Fibroblast of gingiva (primary cell): ENCODE results near the gene PLS3.
"Not testable (repeated sequence)": the region's sequence is repeated elsewhere in the genome, so short reads cannot be mapped to it uniquely, and the experiment has no call there.

ENCODE experiments used
- DNase-seq: peaks from one replicate; pipeline ENCODE4 v3.0.0-alpha.2; 2011; ENCODE audit warnings: low read depth

Gene PLS3

DNA sequence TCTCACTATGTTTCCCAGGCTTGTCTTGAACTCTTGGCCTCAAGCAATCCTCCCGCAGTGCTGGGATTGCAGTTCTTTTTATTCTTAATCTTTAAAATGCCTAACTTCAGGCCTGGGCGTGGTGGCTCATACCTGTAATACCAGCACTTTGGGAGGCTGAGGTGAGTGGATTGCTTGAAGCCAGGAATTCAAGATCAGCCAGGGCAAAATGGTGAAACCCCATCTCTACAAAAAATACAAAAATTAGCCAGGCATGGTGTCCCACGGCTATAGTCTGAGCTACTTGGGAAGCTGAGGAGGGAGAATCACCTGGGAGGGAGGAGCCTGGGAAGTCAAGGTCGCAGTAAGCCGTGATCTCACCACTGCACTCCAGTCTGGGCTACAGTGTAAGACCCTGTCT, 45.9 kb downstream of the PLS3 start:
- no peak for DNase-seq

DNA sequence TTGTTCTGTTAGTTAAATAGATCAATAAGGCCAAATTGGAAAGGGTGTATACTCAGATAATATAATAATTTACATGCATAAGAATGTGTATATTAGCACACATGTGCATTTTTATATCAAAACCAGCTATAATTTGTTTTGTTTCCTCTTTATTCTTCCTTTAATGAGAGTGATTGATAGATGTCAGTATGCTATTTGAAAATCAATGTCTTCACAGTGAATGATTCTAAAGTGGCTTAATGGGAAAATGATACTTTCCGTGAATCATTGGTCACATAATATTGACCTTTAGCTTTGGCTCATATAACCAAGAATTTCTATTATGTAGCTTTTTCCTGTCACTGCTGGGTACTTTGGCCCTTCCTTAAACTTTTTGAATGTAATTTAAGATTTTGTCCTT, 48.6 kb downstream of the PLS3 start:
- no peak for DNase-seq

DNA sequence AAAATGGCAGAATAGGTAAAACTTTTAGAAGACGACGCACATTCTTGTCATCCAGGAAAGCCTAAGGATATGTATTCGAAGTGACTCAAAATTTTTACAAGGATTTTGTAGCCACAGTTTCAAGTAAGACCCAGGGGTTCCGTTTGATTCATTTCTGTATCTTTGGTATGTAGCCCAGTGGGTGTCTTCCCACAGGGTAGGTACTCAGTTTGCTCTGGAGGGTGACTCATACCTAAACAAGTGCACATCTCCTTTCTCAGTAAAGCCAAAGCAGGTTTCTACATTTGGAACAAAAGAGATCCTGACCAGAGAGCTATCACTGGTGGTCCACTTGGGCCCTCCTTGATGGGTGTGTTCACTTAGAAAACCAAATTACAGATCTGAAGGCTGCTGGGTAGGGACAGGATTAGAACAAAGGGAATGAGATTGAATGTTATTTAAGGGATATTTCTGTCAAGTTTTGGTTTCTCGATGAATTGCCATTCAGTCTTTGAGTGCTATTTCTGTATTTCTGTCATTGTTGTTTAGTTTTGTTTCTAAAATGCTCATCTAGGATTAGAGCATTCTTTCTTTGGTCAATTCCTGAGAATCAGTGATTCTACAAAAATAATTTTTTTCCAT, 56.1 kb downstream of the PLS3 start:
- no peak for DNase-seq

DNA sequence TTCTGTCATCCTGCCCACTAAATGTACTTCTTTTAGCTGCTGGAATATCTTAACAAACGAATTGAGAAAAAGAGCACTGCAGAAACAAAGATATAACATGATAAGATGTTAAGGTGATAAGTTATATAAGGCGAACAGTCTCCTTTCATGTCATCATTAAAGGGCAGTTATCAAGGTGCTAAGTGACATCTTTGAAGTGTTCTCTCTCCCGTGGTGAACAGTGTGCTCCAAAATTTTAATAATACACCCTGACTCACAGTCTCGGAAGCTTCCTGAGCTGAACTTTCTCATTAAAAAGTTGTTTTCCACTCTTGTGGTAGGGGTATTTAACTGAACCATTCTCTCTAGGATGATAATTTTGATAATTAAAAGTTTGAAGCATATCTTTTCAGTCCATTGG, 61.6 kb downstream of the PLS3 start:
- no peak for DNase-seq

- DNase-seq = no peak
Observed at GRCh38 chrX:115624916-115625315, 63.9 kb downstream of the PLS3 start.

- DNase-seq = peak; percentile 55
Observed at GRCh38 chrX:115625572-115626301, 64.8 kb downstream of the PLS3 start.

GRCh38 chrX:115630204-115630603, 69.2 kb downstream of the PLS3 start:
- DNase-seq = peak; percentile 3

GRCh38 chrX:115632455-115632854, 71.5 kb downstream of the PLS3 start:
- no peak for DNase-seq

DNA sequence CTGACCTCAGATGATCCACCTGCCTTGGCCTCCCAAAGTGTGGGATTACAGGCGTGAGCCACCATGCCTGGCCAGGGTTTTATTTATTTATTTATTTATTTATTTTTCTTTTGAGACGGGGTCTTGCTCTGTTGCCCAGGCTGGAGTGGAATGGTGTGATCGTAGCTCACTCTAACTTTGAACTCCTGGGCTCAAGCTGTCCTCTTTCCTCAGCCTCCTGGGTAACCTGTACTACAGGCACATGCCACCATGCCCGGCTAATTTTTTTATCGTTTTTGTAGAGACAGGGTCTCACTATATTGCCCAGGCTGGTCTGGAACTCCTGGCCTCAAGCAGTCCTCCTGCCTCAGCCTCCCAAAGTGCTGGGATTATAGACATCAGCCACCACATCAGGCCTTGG, 72.4 kb downstream of the PLS3 start:
- not testable (repeated sequence) for DNase-seq

GRCh38 chrX:115639334-115639880, 78.4 kb downstream of the PLS3 start:
- no peak for DNase-seq

DNA sequence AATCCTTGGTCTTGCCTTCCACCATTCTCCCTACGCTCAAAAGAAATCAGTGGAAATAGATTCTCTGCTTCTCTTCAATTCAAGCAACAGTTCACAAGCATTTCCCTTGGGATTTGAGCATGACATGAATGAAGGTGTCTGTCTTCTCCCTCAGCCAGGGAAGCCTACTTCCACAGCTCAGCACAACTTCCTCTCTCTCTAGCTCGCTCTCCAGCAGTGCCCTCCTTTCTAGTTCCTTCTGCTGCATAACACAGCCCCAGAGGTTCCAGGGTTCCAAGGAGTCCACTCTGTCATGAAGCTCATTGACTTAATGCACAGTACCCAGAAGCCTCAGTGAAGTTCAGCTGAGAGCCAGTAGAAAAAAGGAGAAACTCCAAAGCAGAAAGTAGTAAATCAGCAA, 81.3 kb downstream of the PLS3 start:
- DNase-seq = no peak

DNA sequence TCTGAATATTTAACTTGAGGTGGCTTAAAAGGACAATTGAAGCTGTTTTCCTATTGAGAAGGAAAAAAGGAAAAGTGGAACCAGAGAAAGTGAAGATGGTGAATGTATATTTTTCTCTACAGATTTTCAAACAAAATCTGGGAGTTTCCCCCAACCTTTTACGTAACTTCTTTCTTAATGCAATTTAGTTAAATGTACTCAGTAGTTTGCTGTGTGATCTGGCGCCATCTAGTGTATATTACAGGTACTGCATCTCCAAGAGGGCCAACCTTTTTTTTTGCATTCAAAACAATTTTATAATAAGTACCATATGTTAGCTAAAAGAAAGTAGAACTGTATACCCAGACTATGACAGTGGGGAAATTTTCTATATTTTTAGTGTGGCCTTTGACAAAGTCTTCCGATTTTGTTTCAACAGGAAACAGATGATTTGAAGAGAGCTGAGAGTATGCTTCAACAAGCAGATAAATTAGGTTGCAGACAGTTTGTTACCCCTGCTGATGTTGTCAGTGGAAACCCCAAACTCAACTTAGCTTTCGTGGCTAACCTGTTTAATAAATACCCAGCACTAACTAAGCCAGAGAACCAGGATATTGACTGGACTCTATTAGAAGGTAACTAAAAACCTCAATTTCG, 82.0 kb downstream of the PLS3 start:
- DNase-seq = peak; percentile 72

GRCh38 chrX:115644397-115644796, 83.4 kb downstream of the PLS3 start:
- DNase-seq = not testable (repeated sequence)

DNA sequence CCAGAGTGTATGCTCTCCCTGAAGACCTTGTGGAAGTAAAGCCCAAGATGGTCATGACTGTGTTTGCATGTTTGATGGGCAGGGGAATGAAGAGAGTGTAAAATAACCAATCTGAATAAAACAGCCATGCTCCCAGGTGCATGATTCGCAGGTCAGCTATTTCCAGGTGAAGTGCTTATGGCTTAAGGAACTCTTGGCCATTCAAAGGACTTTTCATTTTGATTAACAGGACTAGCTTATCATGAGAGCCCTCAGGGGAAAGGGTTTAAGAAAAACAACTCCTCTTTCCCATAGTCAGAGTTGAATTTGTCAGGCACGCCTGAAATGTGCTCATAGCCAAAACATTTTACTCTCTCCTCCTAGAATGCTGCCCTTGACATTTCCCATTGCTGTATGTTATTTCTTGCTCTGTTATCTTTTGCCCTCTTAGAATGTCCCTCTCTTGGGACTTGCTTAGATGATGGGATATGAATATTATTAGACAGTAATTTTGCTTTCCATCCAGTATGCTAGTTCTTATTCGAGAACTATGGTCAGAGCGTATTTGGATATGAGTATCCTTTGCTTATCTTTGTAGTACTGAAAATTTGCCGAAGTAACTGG, 88.6 kb downstream of the PLS3 start:
- no peak for DNase-seq

DNA sequence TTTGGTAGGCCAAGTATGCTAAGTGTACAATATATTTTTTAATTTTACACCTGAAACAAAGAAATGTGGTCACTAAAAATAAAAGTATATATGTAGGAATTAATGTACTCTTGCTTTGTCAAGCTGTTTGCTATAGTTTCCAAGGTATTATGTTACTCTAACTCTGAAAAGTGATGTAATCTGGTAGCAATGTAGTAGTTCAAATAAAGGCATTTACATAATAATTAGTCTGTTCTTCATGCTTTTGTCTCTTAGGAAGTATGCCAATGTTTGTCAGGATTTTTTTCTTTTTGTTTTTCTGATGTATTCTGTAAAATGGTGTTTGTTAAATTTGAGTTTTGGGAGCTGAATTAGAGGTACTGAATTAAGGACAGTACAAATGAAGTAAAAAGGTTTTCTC, 89.5 kb downstream of the PLS3 start:
- DNase-seq = peak; percentile 1

- peak; percentile 24 for DNase-seq
Observed at GRCh38 chrX:115650916-115651315, 89.9 kb downstream of the PLS3 start.

DNA sequence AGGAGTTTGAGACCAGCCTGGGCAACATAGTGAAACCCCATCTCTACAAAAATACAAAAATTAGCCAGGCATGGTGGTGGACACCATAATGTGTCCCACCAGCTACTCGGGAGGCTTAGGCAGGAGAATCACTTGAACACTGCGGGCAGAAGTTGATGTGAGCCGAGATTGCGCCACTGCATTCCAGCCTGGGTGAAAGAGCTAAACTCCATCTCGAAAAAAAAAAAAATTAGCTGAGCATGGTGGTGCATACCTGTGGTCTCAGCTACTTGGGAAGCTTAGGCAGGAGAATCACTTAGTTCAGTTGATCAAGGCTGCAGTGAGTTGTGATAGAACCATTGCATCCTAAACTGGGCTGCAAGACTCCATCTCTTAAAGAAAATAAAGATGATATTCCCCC, 91.2 kb downstream of the PLS3 start:
- DNase-seq = no peak

DNA sequence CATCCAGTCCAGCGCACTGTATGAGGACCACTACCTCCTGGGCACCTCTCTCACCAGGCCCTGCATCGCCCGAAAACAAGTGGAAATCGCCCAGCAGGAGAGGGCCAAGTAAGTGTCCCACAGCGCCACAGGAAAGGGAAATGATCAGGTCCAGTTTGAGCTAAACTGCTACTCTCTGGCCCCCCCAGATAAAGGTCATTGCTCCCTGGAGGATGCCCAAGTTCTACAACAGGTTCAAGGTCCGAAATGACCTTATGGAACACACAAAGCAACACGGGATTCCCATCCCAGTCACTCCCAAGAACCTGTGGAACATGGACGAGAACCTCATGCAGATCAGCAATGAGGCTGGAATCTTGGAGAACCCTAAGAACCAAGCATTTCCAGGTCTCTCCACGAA, 104.1 kb downstream of the PLS3 start:
- DNase-seq = no peak

- peak; percentile 6 for DNase-seq
Observed at GRCh38 chrX:115679460-115679859, 118.5 kb downstream of the PLS3 start.

DNA sequence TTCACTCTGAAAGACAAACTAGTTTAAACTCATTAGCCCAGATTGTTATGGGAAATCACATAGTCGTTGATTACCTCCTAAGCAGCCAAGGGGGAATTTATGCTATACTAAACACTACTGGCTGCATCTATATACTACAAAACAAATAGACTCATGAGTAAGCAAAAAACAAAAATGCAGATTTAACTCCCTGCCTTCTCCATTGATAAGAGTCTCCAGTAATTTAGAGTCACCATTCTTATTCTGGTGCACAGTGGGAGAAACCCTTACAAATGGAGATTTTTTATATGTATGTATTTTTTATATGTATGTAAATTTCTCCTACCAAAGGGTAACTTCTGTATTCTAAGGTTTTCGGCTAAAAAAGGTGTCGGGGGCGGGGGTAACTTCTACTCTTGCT, 126.6 kb downstream of the PLS3 start:
- DNase-seq = no peak

DNA sequence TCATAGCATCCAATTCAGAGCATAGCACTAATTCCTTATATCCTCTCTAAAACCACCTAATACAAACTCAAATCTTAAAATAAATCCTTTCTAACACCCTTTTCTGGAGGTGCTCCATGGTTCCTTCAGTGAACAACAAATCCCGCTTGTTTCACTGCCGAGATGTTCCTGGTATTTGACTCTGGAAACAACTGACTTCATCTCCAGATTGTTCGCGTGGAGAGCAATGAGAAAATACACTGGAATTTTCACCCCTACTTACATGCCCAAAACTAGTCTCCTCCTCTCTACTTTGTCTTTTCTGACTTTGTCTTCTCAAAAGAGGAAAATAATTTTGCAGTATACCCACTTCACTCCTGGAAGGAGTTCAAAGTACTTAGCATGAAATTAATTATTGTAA, 129.0 kb downstream of the PLS3 start:
- DNase-seq = peak; percentile 4

- peak; percentile 73 for DNase-seq
Observed at GRCh38 chrX:115690511-115691216, 129.7 kb downstream of the PLS3 start.
